Loucy (cell line): ENCODE data around the gene SSH2.

Experiments
- H2AFZ ChIP-seq: fragments of 200-600 bp; sonication (generic); 2 replicates; pipeline ENCODE4 v1.6.0; 2016; ENCODE audit warnings: antibody characterized with exemption, mild to moderate bottlenecking, low read length, moderate library complexity
- H3F3A ChIP-seq: fragments of 200-600 bp; 2 replicates; pipeline ENCODE4 v1.6.0; 2016; ENCODE audit warnings: antibody characterized with exemption, low read depth, mild to moderate bottlenecking
- H3K27me3 ChIP-seq: fragments of 200-600 bp; sonication (generic); 2 replicates; pipeline ENCODE4 v1.6.1; 2014; ENCODE audit warnings: low read length, mild to moderate bottlenecking; ENCODE audit not compliant: insufficient read depth, poor library complexity, severe bottlenecking
- H3K36me3 ChIP-seq: fragments of 200-600 bp; sonication (generic); 2 replicates; pipeline ENCODE4 v1.6.1; 2016; ENCODE audit warnings: low read length; ENCODE audit not compliant: insufficient read depth
- H3K4me1 ChIP-seq: fragments of 200-600 bp; sonication (generic); 2 replicates; pipeline ENCODE4 v1.5.1; 2014; ENCODE audit warnings: low read length, mild to moderate bottlenecking; ENCODE audit not compliant: insufficient read depth, poor library complexity, severe bottlenecking
- H3K4me2 ChIP-seq: fragments of 200-600 bp; sonication (generic); 2 replicates; pipeline ENCODE4 v1.6.0; 2014; ENCODE audit warnings: antibody characterized with exemption, low read length, low read depth, mild to moderate bottlenecking; ENCODE audit not compliant: poor library complexity, severe bottlenecking
- H3K4me3 ChIP-seq: fragments of 200-600 bp; sonication (generic); 2 replicates; pipeline ENCODE4 v1.5.1; 2014; ENCODE audit warnings: low read length, mild to moderate bottlenecking, mixed read lengths; ENCODE audit not compliant: poor library complexity, severe bottlenecking
- H3K79me2 ChIP-seq: fragments of 200-600 bp; sonication (generic); 2 replicates; pipeline ENCODE4 v1.6.1; 2014; ENCODE audit warnings: low read length; ENCODE audit not compliant: insufficient read depth
- H3K9ac ChIP-seq: fragments of 200-600 bp; sonication (generic); 2 replicates; pipeline ENCODE4 v1.6.0; 2014; ENCODE audit warnings: mild to moderate bottlenecking, low read depth, low read length, moderate library complexity; ENCODE audit not compliant: poor library complexity, severe bottlenecking
- H3K9me2 ChIP-seq: fragments of 200-600 bp; sonication (generic); replicated peaks from 2 replicates; pipeline ENCODE4 v1.6.1; 2016; ENCODE audit warnings: low read depth, low read length, mixed read lengths
- H3K9me3 ChIP-seq: fragments of 200-600 bp; sonication (generic); 2 replicates; pipeline ENCODE4 v1.6.1; 2014; ENCODE audit warnings: mild to moderate bottlenecking, antibody characterized with exemption, low read length, low read depth; ENCODE audit not compliant: insufficient read depth
- H4K20me1 ChIP-seq: fragments of 200-600 bp; sonication (generic); 2 replicates; pipeline ENCODE4 v1.6.0; 2014; ENCODE audit warnings: antibody characterized with exemption, low read length, mild to moderate bottlenecking; ENCODE audit not compliant: insufficient read depth, poor library complexity, severe bottlenecking
- EZH2phosphoT487 ChIP-seq: fragments of 200-600 bp; IDR thresholded peaks from 2 replicates; pipeline ENCODE4 v1.6.1; 2018; ENCODE audit warnings: antibody characterized with exemption, mild to moderate bottlenecking, moderate library complexity, borderline replicate concordance
- TF ChIP-seq, protein P1 (sequence below): fragments of 200-600 bp; sonication (generic); conservative IDR thresholded peaks from 2 replicates; pipeline ENCODE4 v1.5.1; 2014; ENCODE audit warnings: mild to moderate bottlenecking, antibody characterized with exemption, low read length

SSH2 gene

GRCh38 chr17:29694918-29695563 lies 235.0 kb downstream of the SSH2 start:
- Histone ChIP-seq H3K4me3 (no peak overlapping the region), H3F3A (peaks cover 4% of the 10 kb centered on the region; the same call in 1 of the 2 replicates), H3K4me2 (no peak overlapping the region), H4K20me1 (no peaks in the 10 kb centered on the region), H3K27me3 (no peaks in the 10 kb centered on the region), H3K36me3 (peaks cover 42% of the 10 kb centered on the region; the same call in 1 of the 2 replicates), H3K79me2 (no peaks in the 10 kb centered on the region), H2AFZ (no peak overlapping the region), H3K9me3 (no peaks in the 10 kb centered on the region), H3K9ac (no peak overlapping the region), H3K4me1 (peaks cover 14% of the 10 kb centered on the region), H3K9me2 (no peaks in the 10 kb centered on the region)
- TF ChIP-seq EZH2phosphoT487 = no peak
- TF ChIP-seq, protein P1, sequence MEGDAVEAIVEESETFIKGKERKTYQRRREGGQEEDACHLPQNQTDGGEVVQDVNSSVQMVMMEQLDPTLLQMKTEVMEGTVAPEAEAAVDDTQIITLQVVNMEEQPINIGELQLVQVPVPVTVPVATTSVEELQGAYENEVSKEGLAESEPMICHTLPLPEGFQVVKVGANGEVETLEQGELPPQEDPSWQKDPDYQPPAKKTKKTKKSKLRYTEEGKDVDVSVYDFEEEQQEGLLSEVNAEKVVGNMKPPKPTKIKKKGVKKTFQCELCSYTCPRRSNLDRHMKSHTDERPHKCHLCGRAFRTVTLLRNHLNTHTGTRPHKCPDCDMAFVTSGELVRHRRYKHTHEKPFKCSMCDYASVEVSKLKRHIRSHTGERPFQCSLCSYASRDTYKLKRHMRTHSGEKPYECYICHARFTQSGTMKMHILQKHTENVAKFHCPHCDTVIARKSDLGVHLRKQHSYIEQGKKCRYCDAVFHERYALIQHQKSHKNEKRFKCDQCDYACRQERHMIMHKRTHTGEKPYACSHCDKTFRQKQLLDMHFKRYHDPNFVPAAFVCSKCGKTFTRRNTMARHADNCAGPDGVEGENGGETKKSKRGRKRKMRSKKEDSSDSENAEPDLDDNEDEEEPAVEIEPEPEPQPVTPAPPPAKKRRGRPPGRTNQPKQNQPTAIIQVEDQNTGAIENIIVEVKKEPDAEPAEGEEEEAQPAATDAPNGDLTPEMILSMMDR = no peak

GRCh38 chr17:29693751-29694150 lies 236.3 kb downstream of the SSH2 start:
- Histone ChIP-seq H3F3A (no peaks in the 10 kb centered on the region), H3K4me1 (peaks cover 2% of the 10 kb centered on the region), H3K27me3 (no peaks in the 10 kb centered on the region), H3K9me3 (no peaks in the 10 kb centered on the region), H3K36me3 (peaks cover 42% of the 10 kb centered on the region; the same call in 1 of the 2 replicates), H2AFZ (no peak overlapping the region), H3K4me2 (no peak overlapping the region), H3K4me3 (no peak overlapping the region), H4K20me1 (no peaks in the 10 kb centered on the region), H3K9me2 (no peaks in the 10 kb centered on the region), H3K79me2 (no peaks in the 10 kb centered on the region), H3K9ac (no peak overlapping the region)
- TF ChIP-seq EZH2phosphoT487 = no peak
- TF ChIP-seq, protein P1 = no peak

- H2AFZ ChIP-seq = no peak overlapping the region
- no peaks in the 10 kb centered on the region for H4K20me1 ChIP-seq
- H3K9me3 ChIP-seq = no peaks in the 10 kb centered on the region
- H3K27me3 ChIP-seq = no peaks in the 10 kb centered on the region
- TF ChIP-seq EZH2phosphoT487 = no peak
- TF ChIP-seq, protein P1 = no peak
- no peaks in the 10 kb centered on the region for H3F3A ChIP-seq
- no peaks in the 10 kb centered on the region for H3K79me2 ChIP-seq
- no peak overlapping the region for H3K4me2 ChIP-seq
- H3K4me3 ChIP-seq = no peak overlapping the region
- peaks cover 7% of the 10 kb centered on the region for H3K4me1 ChIP-seq
- peaks cover 23% of the 10 kb centered on the region; the same call in 1 of the 2 replicates for H3K36me3 ChIP-seq
- no peaks in the 10 kb centered on the region for H3K9me2 ChIP-seq
- H3K9ac ChIP-seq = no peak overlapping the region
Measured at GRCh38 chr17:29687596-29687995, 242.4 kb downstream of the SSH2 start.
